ENCODE data around the gene PPIG. TPM values are rescaled to one million over a fixed set of nuclear protein-coding genes. Genes with fewer than 3 reads are reported as not detected.
"Not testable (repeated sequence)": the region's sequence is repeated elsewhere in the genome, so short reads cannot be mapped to it uniquely, and the experiment has no call there.

PPIG gene
- total RNA-seq, 6 experiments from 2014 or later, result 36.5 to 40.3 (median 38.3) TPM

DNA sequence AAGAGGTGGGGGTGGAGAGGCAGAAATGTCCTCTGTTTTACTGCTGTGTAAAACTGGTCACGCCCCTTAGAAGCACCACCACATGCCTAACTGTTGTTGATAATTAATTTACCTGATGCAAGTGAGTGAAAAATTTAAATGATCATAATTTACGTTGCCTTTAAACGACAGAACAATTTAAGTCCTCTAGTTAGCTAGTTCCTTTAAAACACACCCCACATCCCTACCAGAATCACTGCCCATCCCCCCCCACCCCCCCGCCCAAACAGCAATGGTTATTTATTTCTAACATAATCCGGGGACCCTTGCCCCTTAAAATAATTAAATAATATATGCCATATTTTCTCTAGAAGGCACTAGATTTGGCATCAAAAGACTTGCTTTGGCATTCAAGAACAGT, 633 bp upstream of the PPIG start:
- peaks cover 22% of the 10 kb centered on the region for H3K4me1 Mint-ChIP-seq (ENCODE audit: low read depth)
- no peak overlapping the region for H3K27ac Mint-ChIP-seq
- peaks cover 3% of the 10 kb centered on the region; the same call in 1 of the 2 replicates for H3K27me3 Mint-ChIP-seq (ENCODE audit: insufficient read depth)
- TF ChIP-seq, protein P1, sequence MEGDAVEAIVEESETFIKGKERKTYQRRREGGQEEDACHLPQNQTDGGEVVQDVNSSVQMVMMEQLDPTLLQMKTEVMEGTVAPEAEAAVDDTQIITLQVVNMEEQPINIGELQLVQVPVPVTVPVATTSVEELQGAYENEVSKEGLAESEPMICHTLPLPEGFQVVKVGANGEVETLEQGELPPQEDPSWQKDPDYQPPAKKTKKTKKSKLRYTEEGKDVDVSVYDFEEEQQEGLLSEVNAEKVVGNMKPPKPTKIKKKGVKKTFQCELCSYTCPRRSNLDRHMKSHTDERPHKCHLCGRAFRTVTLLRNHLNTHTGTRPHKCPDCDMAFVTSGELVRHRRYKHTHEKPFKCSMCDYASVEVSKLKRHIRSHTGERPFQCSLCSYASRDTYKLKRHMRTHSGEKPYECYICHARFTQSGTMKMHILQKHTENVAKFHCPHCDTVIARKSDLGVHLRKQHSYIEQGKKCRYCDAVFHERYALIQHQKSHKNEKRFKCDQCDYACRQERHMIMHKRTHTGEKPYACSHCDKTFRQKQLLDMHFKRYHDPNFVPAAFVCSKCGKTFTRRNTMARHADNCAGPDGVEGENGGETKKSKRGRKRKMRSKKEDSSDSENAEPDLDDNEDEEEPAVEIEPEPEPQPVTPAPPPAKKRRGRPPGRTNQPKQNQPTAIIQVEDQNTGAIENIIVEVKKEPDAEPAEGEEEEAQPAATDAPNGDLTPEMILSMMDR (IDR thresholded peaks at IDR 0.05), result no peak
- DNase-seq, result no peak
- H3K36me3 Mint-ChIP-seq (ENCODE audit: low read depth), result peaks cover 26% of the 10 kb centered on the region
- H3K9me3 Mint-ChIP-seq, result peaks cover 11% of the 10 kb centered on the region
- no peak overlapping the region; the same call in 1 of the 2 replicates for H3K4me3 Mint-ChIP-seq

DNA sequence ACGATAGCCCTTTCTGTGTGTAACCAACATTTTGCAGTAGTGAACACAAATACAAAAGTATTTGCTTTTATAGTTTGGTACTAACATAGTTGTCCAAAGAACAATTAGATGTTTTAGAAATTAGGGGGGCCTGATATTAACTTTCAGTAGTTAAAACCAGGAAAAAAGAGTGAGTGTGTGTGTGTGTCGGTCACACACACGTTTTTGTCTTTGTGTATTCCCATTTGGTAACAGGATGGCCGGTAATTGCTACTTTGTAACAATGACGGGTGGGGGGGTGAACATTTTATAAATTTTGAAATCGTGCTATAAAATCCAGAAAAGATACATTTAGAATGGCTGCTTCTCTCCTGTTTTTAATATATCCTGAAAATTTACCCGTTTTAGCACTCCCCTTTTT, 1.5 kb downstream of the PPIG start:
- Mint-ChIP-seq H3K4me1 (ENCODE audit: low read depth) (peaks cover 18% of the 10 kb centered on the region), H3K9me3 (peaks cover 11% of the 10 kb centered on the region), H3K27me3 (ENCODE audit: insufficient read depth) (peaks cover 3% of the 10 kb centered on the region; the same call in 1 of the 2 replicates), H3K36me3 (ENCODE audit: low read depth) (peaks cover 26% of the 10 kb centered on the region), H3K27ac (peak overlapping the region; percentile 100), H3K4me3 (peak overlapping the region; percentile 100)
- TF ChIP-seq, protein P1 (IDR thresholded peaks at IDR 0.05), result no peak
- no peak for DNase-seq

DNA sequence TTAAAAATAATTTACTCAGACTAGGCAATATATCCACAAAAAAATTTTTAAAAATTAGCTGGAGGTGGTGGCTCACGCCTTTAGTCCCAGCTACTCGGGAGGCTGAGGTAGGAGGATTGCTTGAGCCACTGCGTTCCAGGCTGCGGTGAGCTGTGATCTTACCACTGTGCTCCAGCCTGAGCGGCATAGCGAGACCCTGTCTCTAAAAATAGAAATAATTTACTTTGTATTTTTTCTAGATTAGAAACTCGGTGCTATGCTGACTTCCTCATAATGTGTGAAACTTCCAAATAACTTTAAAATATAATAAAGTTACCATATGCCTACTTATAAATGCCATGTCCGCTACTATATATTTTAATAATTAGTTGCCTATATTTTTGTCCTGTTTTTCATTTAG, 6.7 kb downstream of the PPIG start:
- TF ChIP-seq, protein P1 (IDR thresholded peaks at IDR 0.05), result no peak
- DNase-seq, result no peak
- no peaks in the 10 kb centered on the region for H3K9me3 Mint-ChIP-seq
- no peaks in the 10 kb centered on the region; the same call in 1 of the 2 replicates for H3K36me3 Mint-ChIP-seq (ENCODE audit: low read depth)
- H3K27me3 Mint-ChIP-seq (ENCODE audit: insufficient read depth), result no peaks in the 10 kb centered on the region; the same call in 1 of the 2 replicates
- H3K4me1 Mint-ChIP-seq (ENCODE audit: low read depth), result peaks cover 9% of the 10 kb centered on the region
- no peak overlapping the region for H3K4me3 Mint-ChIP-seq
- H3K27ac Mint-ChIP-seq, result no peak overlapping the region

DNA sequence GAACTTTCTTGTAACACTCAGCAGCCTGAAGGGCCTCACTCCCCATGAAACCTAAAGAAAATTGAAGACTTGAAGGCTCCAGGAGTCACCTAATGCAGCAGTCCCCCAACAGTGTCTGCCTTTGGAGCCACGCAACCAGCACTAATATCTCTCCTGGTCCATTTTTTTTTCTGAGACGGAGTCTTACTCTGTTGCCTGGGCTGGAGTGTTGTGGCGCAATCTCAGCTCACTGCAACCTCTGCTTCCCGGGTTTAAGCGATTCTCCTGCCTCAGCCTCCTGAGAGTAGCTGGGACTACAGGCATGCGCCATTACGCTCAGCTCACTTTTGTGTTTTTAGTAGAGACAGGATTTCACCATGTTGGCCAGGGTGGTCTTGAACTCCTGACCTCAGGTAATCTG, 12.4 kb downstream of the PPIG start:
- not testable (repeated sequence) for H3K9me3 Mint-ChIP-seq; H3K4me1 Mint-ChIP-seq (ENCODE audit: low read depth); H3K36me3 Mint-ChIP-seq (ENCODE audit: low read depth); H3K27ac Mint-ChIP-seq; DNase-seq; H3K4me3 Mint-ChIP-seq; H3K27me3 Mint-ChIP-seq (ENCODE audit: insufficient read depth)

DNA sequence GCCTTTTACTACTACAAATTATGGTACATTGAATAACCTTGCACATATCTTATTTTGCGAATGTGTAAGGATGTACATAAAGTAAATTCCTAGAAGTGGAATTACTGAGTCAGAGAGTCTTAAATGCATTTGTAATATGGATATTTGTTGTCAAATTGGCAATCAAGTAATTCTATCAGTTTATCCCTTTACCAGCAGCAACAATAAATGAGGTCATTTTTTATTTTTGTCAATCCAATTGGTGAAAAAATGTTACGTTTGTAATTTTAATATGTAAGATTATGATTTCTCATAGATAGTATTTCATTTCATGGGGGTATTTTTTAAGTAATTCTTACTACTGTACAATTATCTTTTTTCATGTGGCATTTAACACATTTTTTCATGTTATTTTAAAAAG, 14.8 kb downstream of the PPIG start:
- no peaks in the 10 kb centered on the region for H3K36me3 Mint-ChIP-seq (ENCODE audit: low read depth)
- H3K4me3 Mint-ChIP-seq, result no peak overlapping the region
- TF ChIP-seq, protein P1 (IDR thresholded peaks at IDR 0.05), result no peak
- H3K27ac Mint-ChIP-seq, result no peak overlapping the region
- H3K9me3 Mint-ChIP-seq, result no peaks in the 10 kb centered on the region
- DNase-seq, result no peak
- no peaks in the 10 kb centered on the region; the same call in 1 of the 2 replicates for H3K27me3 Mint-ChIP-seq (ENCODE audit: insufficient read depth)
- no peaks in the 10 kb centered on the region for H3K4me1 Mint-ChIP-seq (ENCODE audit: low read depth)

DNA sequence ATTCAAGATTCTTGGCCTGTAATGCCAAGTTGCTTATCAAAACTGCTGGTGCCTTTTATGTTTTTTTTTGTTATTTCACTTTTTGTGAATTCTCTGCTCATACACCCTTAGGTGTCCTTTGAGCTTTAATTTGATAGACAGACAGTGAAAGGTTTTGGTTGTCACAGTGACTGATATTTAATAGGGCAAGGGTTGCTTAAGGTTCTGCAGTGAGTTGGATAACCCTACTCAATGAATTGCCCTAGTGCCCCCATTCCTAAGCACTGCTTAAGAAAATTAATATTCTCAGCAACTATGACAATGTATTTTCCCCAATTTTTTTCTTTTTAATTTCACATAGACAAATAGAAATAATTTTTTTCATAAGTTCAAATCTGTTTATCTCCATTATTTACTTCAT, 15.4 kb downstream of the PPIG start:
- TF ChIP-seq, protein P1 (IDR thresholded peaks at IDR 0.05), result no peak
- H3K9me3 Mint-ChIP-seq, result no peaks in the 10 kb centered on the region
- no peak overlapping the region for H3K4me3 Mint-ChIP-seq
- H3K27me3 Mint-ChIP-seq (ENCODE audit: insufficient read depth), result no peaks in the 10 kb centered on the region; the same call in 1 of the 2 replicates
- H3K36me3 Mint-ChIP-seq (ENCODE audit: low read depth), result no peaks in the 10 kb centered on the region
- no peak for DNase-seq
- H3K4me1 Mint-ChIP-seq (ENCODE audit: low read depth), result no peaks in the 10 kb centered on the region
- H3K27ac Mint-ChIP-seq, result no peak overlapping the region

Measured in HFFc6 (cell line).